Activated CD4-positive, alpha-beta T cell treated with anti-CD3 and anti-CD28 coated beads, Interleukin-2, amount 10 ng/mL, durations not matched to agents 7 days and 5 days (primary cell): ENCODE results near the gene TAS2R1. TPM values are rescaled to one million over a fixed set of nuclear protein-coding genes. Genes with fewer than 3 reads are reported as not detected.
"Not testable (repeated sequence)": the region's sequence is repeated elsewhere in the genome, so short reads cannot be mapped to it uniquely, and the experiment has no call there.

ENCODE experiments used
- CTCF ChIA-PET: fragments of 350-600 bp; sonication (Branson Sonifier 250); formaldehyde crosslinking; loops from one replicate; lab custom pipeline; 2021; ENCODE audit warnings: antibody characterized with exemption; lab: Charles Lee
- POLR2A ChIA-PET: fragments of 350-600 bp; sonication (Branson Sonifier 250); formaldehyde crosslinking; loops from one replicate; lab custom pipeline; 2021; ENCODE audit warnings: antibody characterized with exemption; lab: Charles Lee
- DNase-seq: peaks from one replicate; pipeline ENCODE4 v3.0.0-alpha.2; 2020
- H3K27ac Mint-ChIP-seq: one replicate; pipeline ENCODE4 v1.8.0; 2021; ENCODE audit warnings: mild to moderate bottlenecking, moderate library complexity, mixed read lengths
- H3K27me3 Mint-ChIP-seq: one replicate; pipeline ENCODE4 v1.8.0; 2021; ENCODE audit warnings: mixed read lengths
- H3K36me3 Mint-ChIP-seq: one replicate; pipeline ENCODE4 v1.8.0; 2021; ENCODE audit warnings: low read depth, mixed read lengths
- H3K4me1 Mint-ChIP-seq: one replicate; pipeline ENCODE4 v1.8.0; 2021; ENCODE audit warnings: mixed read lengths
- H3K4me3 Mint-ChIP-seq: one replicate; pipeline ENCODE4 v1.8.0; 2021; ENCODE audit warnings: mild to moderate bottlenecking, moderate library complexity, mixed read lengths
- H3K9me3 Mint-ChIP-seq: one replicate; pipeline ENCODE4 v1.8.0; 2021; ENCODE audit warnings: mixed read lengths
- total RNA-seq, 2 experiments: library from RNA; stranded (reverse); gene quantifications; one replicate each; pipeline ENCODE4 v1.2.3, GENCODE V29; 2021

Gene TAS2R1
- total RNA-seq, 2 experiments from 2014 or later, result not detected

- CTCF ChIA-PET, result interaction anchor here (1.1 kb wide), 1 partner anchor 12 kb away, joined by 3 read pairs; no protein-coding TSS in a partner anchor
- DNase-seq, result no peak
- no peaks in the 10 kb centered on the region for H3K4me1 Mint-ChIP-seq
- H3K4me3 Mint-ChIP-seq, result no peak overlapping the region
- H3K27me3 Mint-ChIP-seq, result no peaks in the 10 kb centered on the region
- H3K27ac Mint-ChIP-seq, result no peak overlapping the region
- no peaks in the 10 kb centered on the region for H3K36me3 Mint-ChIP-seq
- peaks cover 4% of the 10 kb centered on the region for H3K9me3 Mint-ChIP-seq
- POLR2A ChIA-PET, result no interaction called here
Observed at GRCh38 chr5:9617739-9618504, 12.2 kb downstream of the TAS2R1 start.

- peaks cover 4% of the 10 kb centered on the region for H3K9me3 Mint-ChIP-seq
- H3K36me3 Mint-ChIP-seq, result no peaks in the 10 kb centered on the region
- no peak overlapping the region for H3K27ac Mint-ChIP-seq
- H3K27me3 Mint-ChIP-seq, result no peaks in the 10 kb centered on the region
- no peaks in the 10 kb centered on the region for H3K4me1 Mint-ChIP-seq
- H3K4me3 Mint-ChIP-seq, result no peak overlapping the region
- CTCF ChIA-PET, result interaction anchor here (1.1 kb wide), 1 partner anchor 11 kb away, joined by 3 read pairs; no protein-coding TSS in a partner anchor
- no peak for DNase-seq
- POLR2A ChIA-PET, result no interaction called here
Observed at GRCh38 chr5:9617221-9617620, 12.9 kb downstream of the TAS2R1 start.

GRCh38 chr5:9615331-9615730 lies 14.8 kb downstream of the TAS2R1 start:
- POLR2A ChIA-PET, result no interaction called here
- no peak overlapping the region for H3K4me3 Mint-ChIP-seq
- H3K27me3 Mint-ChIP-seq, result no peaks in the 10 kb centered on the region

GRCh38 chr5:9613360-9613759 lies 16.8 kb downstream of the TAS2R1 start:
- Mint-ChIP-seq H3K4me1 (no peaks in the 10 kb centered on the region), H3K9me3 (peaks cover 4% of the 10 kb centered on the region), H3K27me3 (no peaks in the 10 kb centered on the region), H3K4me3 (no peak overlapping the region), H3K27ac (no peak overlapping the region), H3K36me3 (no peaks in the 10 kb centered on the region)
- ChIA-PET CTCF (no interaction called here), POLR2A (no interaction called here)
- DNase-seq, result no peak

More at GRCh38 chr5:9615331-9615730, 14.8 kb downstream of the TAS2R1 start:
- Mint-ChIP-seq H3K9me3 (peaks cover 4% of the 10 kb centered on the region), H3K4me1 (no peaks in the 10 kb centered on the region), H3K36me3 (no peaks in the 10 kb centered on the region), H3K27ac (no peak overlapping the region)
- DNase-seq, result no peak
- CTCF ChIA-PET, result no interaction called here

- peaks cover 4% of the 10 kb centered on the region for H3K9me3 Mint-ChIP-seq
- H3K36me3 Mint-ChIP-seq, result no peaks in the 10 kb centered on the region
- no peak for DNase-seq
- H3K4me3 Mint-ChIP-seq, result no peak overlapping the region
- no peak overlapping the region for H3K27ac Mint-ChIP-seq
- no peaks in the 10 kb centered on the region for H3K27me3 Mint-ChIP-seq
- CTCF ChIA-PET, result interaction anchor here (2.3 kb wide), 1 partner anchor 8 kb away, joined by 6 read pairs; no protein-coding TSS in a partner anchor
- H3K4me1 Mint-ChIP-seq, result no peaks in the 10 kb centered on the region
- POLR2A ChIA-PET, result no interaction called here
Observed at GRCh38 chr5:9610969-9611368, 19.2 kb downstream of the TAS2R1 start.

GRCh38 chr5:9610364-9610763 lies 19.8 kb downstream of the TAS2R1 start:
- no peaks in the 10 kb centered on the region for H3K4me1 Mint-ChIP-seq
- POLR2A ChIA-PET, result no interaction called here
- H3K4me3 Mint-ChIP-seq, result no peak overlapping the region
- no peaks in the 10 kb centered on the region for H3K27me3 Mint-ChIP-seq
- DNase-seq, result no peak
- CTCF ChIA-PET, result interaction anchor here (2.3 kb wide), 1 partner anchor 7 kb away, joined by 6 read pairs; no protein-coding TSS in a partner anchor
- no peaks in the 10 kb centered on the region for H3K36me3 Mint-ChIP-seq
- H3K9me3 Mint-ChIP-seq, result peaks cover 4% of the 10 kb centered on the region
- H3K27ac Mint-ChIP-seq, result no peak overlapping the region

GRCh38 chr5:9608093-9608492 lies 22.1 kb downstream of the TAS2R1 start:
- ChIA-PET POLR2A (no interaction called here), CTCF (no interaction called here)
- H3K27ac Mint-ChIP-seq, result no peak overlapping the region
- no peak overlapping the region for H3K4me3 Mint-ChIP-seq
- no peaks in the 10 kb centered on the region for H3K27me3 Mint-ChIP-seq
- H3K4me1 Mint-ChIP-seq, result no peaks in the 10 kb centered on the region
- H3K9me3 Mint-ChIP-seq, result no peaks in the 10 kb centered on the region
- no peaks in the 10 kb centered on the region for H3K36me3 Mint-ChIP-seq
- no peak for DNase-seq

GRCh38 chr5:9605041-9605838 lies 24.9 kb downstream of the TAS2R1 start:
- POLR2A ChIA-PET, result no interaction called here
- H3K27ac Mint-ChIP-seq, result no peak overlapping the region
- CTCF ChIA-PET, result interaction anchor here (1.6 kb wide), 1 partner anchor 12 kb away, joined by 3 read pairs; no protein-coding TSS in a partner anchor
- no peaks in the 10 kb centered on the region for H3K36me3 Mint-ChIP-seq
- H3K27me3 Mint-ChIP-seq, result no peaks in the 10 kb centered on the region
- H3K4me1 Mint-ChIP-seq, result no peaks in the 10 kb centered on the region
- no peaks in the 10 kb centered on the region for H3K9me3 Mint-ChIP-seq
- no peak for DNase-seq
- no peak overlapping the region for H3K4me3 Mint-ChIP-seq

GRCh38 chr5:9604416-9604815 lies 25.7 kb downstream of the TAS2R1 start:
- Mint-ChIP-seq H3K27me3 (no peaks in the 10 kb centered on the region), H3K27ac (no peak overlapping the region), H3K36me3 (no peaks in the 10 kb centered on the region), H3K9me3 (no peaks in the 10 kb centered on the region), H3K4me1 (no peaks in the 10 kb centered on the region), H3K4me3 (no peak overlapping the region)
- ChIA-PET POLR2A (no interaction called here), CTCF (no interaction called here)
- no peak for DNase-seq

GRCh38 chr5:9601055-9601739 lies 29.0 kb downstream of the TAS2R1 start:
- Mint-ChIP-seq H3K27ac (no peak overlapping the region), H3K4me1 (no peaks in the 10 kb centered on the region), H3K36me3 (no peaks in the 10 kb centered on the region), H3K9me3 (no peaks in the 10 kb centered on the region), H3K27me3 (no peaks in the 10 kb centered on the region), H3K4me3 (no peak overlapping the region)
- POLR2A ChIA-PET, result no interaction called here
- DNase-seq, result no peak
- CTCF ChIA-PET, result no interaction called here

GRCh38 chr5:9599391-9599790 lies 30.8 kb downstream of the TAS2R1 start:
- CTCF ChIA-PET, result no interaction called here
- POLR2A ChIA-PET, result interaction anchor here (0.6 kb wide), 1 partner anchor 106 kb away, joined by 3 read pairs; no protein-coding TSS in a partner anchor
- no peak for DNase-seq
- H3K9me3 Mint-ChIP-seq, result no peaks in the 10 kb centered on the region
- no peak overlapping the region for H3K4me3 Mint-ChIP-seq
- H3K27me3 Mint-ChIP-seq, result no peaks in the 10 kb centered on the region
- H3K4me1 Mint-ChIP-seq, result no peaks in the 10 kb centered on the region
- no peak overlapping the region for H3K27ac Mint-ChIP-seq
- H3K36me3 Mint-ChIP-seq, result no peaks in the 10 kb centered on the region

- H3K9me3 Mint-ChIP-seq, H3K27ac Mint-ChIP-seq, H3K4me1 Mint-ChIP-seq, H3K36me3 Mint-ChIP-seq, H3K27me3 Mint-ChIP-seq, H3K4me3 Mint-ChIP-seq, POLR2A ChIA-PET, DNase-seq: not testable (repeated sequence)
- CTCF ChIA-PET, result interaction anchor here (0.6 kb wide), 1 partner anchor 1628 kb away, joined by 4 read pairs; no protein-coding TSS in a partner anchor
Observed at GRCh38 chr5:9598329-9598728, 31.8 kb downstream of the TAS2R1 start.
